H9 (cell line): ENCODE results near the gene PTPRJ. TPM values are rescaled to one million over a fixed set of nuclear protein-coding genes. Genes with fewer than 3 reads are reported as not detected.

ENCODE experiments used
- DNase-seq: peaks from one replicate; pipeline ENCODE4 v3.0.0-alpha.2; 2017
- H2AFZ ChIP-seq: one replicate; pipeline ENCODE4 v1.6.1; 2013; ENCODE audit warnings: mild to moderate bottlenecking, low read length, control low read depth, moderate library complexity
- H2AK5ac ChIP-seq: 2 replicates; pipeline ENCODE4 v1.6.1; 2013; ENCODE audit warnings: low read length, control low read depth, mixed read lengths; ENCODE audit not compliant: insufficient read length
- H2BK120ac ChIP-seq: one replicate; pipeline ENCODE4 v1.6.1; 2013; ENCODE audit warnings: low read depth, mild to moderate bottlenecking, low read length, control low read depth, inconsistent platforms; ENCODE audit not compliant: poor library complexity, severe bottlenecking
- H2BK12ac ChIP-seq: 2 replicates; pipeline ENCODE4 v1.6.1; 2013; ENCODE audit warnings: low read length, control low read depth, mixed read lengths, low read depth; ENCODE audit not compliant: insufficient read length
- H2BK15ac ChIP-seq: 2 replicates; pipeline ENCODE4 v1.6.1; 2013; ENCODE audit warnings: low read depth, low read length, control low read depth
- H2BK20ac ChIP-seq: one replicate; pipeline ENCODE4 v1.6.1; 2013; ENCODE audit warnings: low read depth, mild to moderate bottlenecking, low read length, control low read depth, inconsistent platforms; ENCODE audit not compliant: poor library complexity, severe bottlenecking
- H2BK5ac ChIP-seq: 2 replicates; pipeline ENCODE4 v1.6.1; 2013; ENCODE audit warnings: low read length, control low read depth, mixed read lengths; ENCODE audit not compliant: insufficient read length
- H3K14ac ChIP-seq: 2 replicates; pipeline ENCODE4 v1.6.1; 2013; ENCODE audit warnings: low read length, control low read depth; ENCODE audit not compliant: insufficient read depth
- H3K18ac ChIP-seq: 2 replicates; pipeline ENCODE4 v1.6.1; 2013; ENCODE audit warnings: low read depth, mild to moderate bottlenecking, mixed read lengths, low read length, control low read depth; ENCODE audit not compliant: insufficient read length
- H3K23ac ChIP-seq: 2 replicates; pipeline ENCODE4 v1.6.1; 2013; ENCODE audit warnings: low read length, control low read depth, mixed read lengths, low read depth; ENCODE audit not compliant: insufficient read length
- H3K23me2 ChIP-seq: 2 replicates; pipeline ENCODE4 v1.6.1; 2013; ENCODE audit warnings: low read depth, mild to moderate bottlenecking, mixed read lengths, low read length, control low read depth; ENCODE audit not compliant: insufficient read length, poor library complexity, severe bottlenecking
- H3K27ac ChIP-seq: 2 replicates; pipeline ENCODE4 v1.5.1; 2013; ENCODE audit warnings: low read length, control low read depth, mixed read lengths, low read depth; ENCODE audit not compliant: insufficient read length
- H3K27me3 ChIP-seq: 2 replicates; pipeline ENCODE4 v1.6.1; 2013; ENCODE audit warnings: low read length, control low read depth, inconsistent platforms; ENCODE audit not compliant: insufficient read depth
- H3K4ac ChIP-seq: 2 replicates; pipeline ENCODE4 v1.6.1; 2013; ENCODE audit warnings: low read depth, mild to moderate bottlenecking, control low read depth, inconsistent platforms, low read length, moderate library complexity
- H3K4me1 ChIP-seq: 2 replicates; pipeline ENCODE4 v1.6.1; 2013; ENCODE audit warnings: low read length, control low read depth, inconsistent platforms; ENCODE audit not compliant: insufficient read depth
- H3K4me2 ChIP-seq: 2 replicates; pipeline ENCODE4 v1.6.1; 2013; ENCODE audit warnings: low read length, control low read depth, mixed read lengths; ENCODE audit not compliant: insufficient read length, insufficient read depth
- H3K56ac ChIP-seq: 2 replicates; pipeline ENCODE4 v1.6.1; 2013; ENCODE audit warnings: low read depth, mild to moderate bottlenecking, mixed read lengths, low read length, control low read depth; ENCODE audit not compliant: insufficient read length
- H3K79me1 ChIP-seq: 2 replicates; pipeline ENCODE4 v1.6.1; 2013; ENCODE audit warnings: low read depth, mild to moderate bottlenecking, moderate library complexity, low read length, control low read depth, inconsistent platforms; ENCODE audit not compliant: insufficient read depth, poor library complexity, severe bottlenecking
- H3K79me2 ChIP-seq: 2 replicates; pipeline ENCODE4 v1.6.1; 2013; ENCODE audit warnings: low read length, control low read depth, inconsistent platforms; ENCODE audit not compliant: insufficient read depth
- H3K9ac ChIP-seq: 2 replicates; pipeline ENCODE4 v1.6.1; 2013; ENCODE audit warnings: low read length, control low read depth, mixed read lengths; ENCODE audit not compliant: insufficient read length; ENCODE audit errors: extremely low read depth
- H3K9me3 ChIP-seq: one replicate; pipeline ENCODE4 v1.6.1; 2013; ENCODE audit warnings: low read depth, low read length, inconsistent platforms; ENCODE audit not compliant: control insufficient read depth
- H3T11ph ChIP-seq: one replicate; pipeline ENCODE4 v1.6.1; 2013; ENCODE audit warnings: mild to moderate bottlenecking, low read length, control low read depth, inconsistent platforms
- H4K20me1 ChIP-seq: one replicate; pipeline ENCODE4 v1.6.1; 2013; ENCODE audit not compliant: control insufficient read depth, insufficient read length, insufficient read depth
- H4K5ac ChIP-seq: 2 replicates; pipeline ENCODE4 v1.6.1; 2013; ENCODE audit warnings: low read depth, mild to moderate bottlenecking, mixed read lengths, low read length, control low read depth; ENCODE audit not compliant: insufficient read length
- H4K8ac ChIP-seq: replicated peaks from 2 replicates; pipeline ENCODE4 v1.6.1; 2013; ENCODE audit warnings: low read length, control low read depth, mixed read lengths, low read depth; ENCODE audit not compliant: insufficient read length
- H4K91ac ChIP-seq: 2 replicates; pipeline ENCODE4 v1.6.1; 2013; ENCODE audit warnings: low read depth, mild to moderate bottlenecking, moderate library complexity, mixed read lengths, low read length, control low read depth; ENCODE audit not compliant: insufficient read length
- H3K27ac Mint-ChIP-seq, 3 experiments: 2 replicates in 2 of 3; 3 replicates in 1 of 3; pipeline ENCODE4 v1.8.0; 2020 to 2021; ENCODE audit warnings: mixed read lengths in 3 of 3, mild to moderate bottlenecking in 1 of 3, moderate library complexity in 1 of 3
- H3K27me3 Mint-ChIP-seq: 2 replicates; pipeline ENCODE4 v1.8.0; 2021; ENCODE audit warnings: low read depth, mild to moderate bottlenecking, moderate library complexity, mixed read lengths
- H3K36me3 Mint-ChIP-seq, 3 experiments: 2 replicates in 2 of 3; 3 replicates in 1 of 3; pipeline ENCODE4 v1.8.0; 2020 to 2021; ENCODE audit warnings: low read depth in 3 of 3, mixed read lengths in 3 of 3; ENCODE audit not compliant: insufficient read depth in 1 of 3
- H3K4me1 Mint-ChIP-seq, 2 experiments: 2 replicates each; pipeline ENCODE4 v1.8.0; 2020; ENCODE audit warnings: mixed read lengths in 2 of 2
- H3K4me3 Mint-ChIP-seq, 2 experiments: 2 replicates in 1 of 2; 3 replicates in 1 of 2; pipeline ENCODE4 v1.8.0; 2020 to 2021; ENCODE audit warnings: mild to moderate bottlenecking in 2 of 2, mixed read lengths in 2 of 2, moderate library complexity in 1 of 2
- H3K9me3 Mint-ChIP-seq, 2 experiments: 2 replicates in 1 of 2; 3 replicates in 1 of 2; pipeline ENCODE4 v1.8.0; 2020; ENCODE audit warnings: mild to moderate bottlenecking in 2 of 2, mixed read lengths in 2 of 2, moderate library complexity in 1 of 2
- CTCF ChIP-seq: fragments of 200-600 bp; sonication (generic); conservative IDR thresholded peaks from 3 replicates; pipeline ENCODE4 v1.8.0; 2021; ENCODE audit warnings: antibody characterized with exemption, mild to moderate bottlenecking
- WGBS: extraction: QIAGEN DNeasy Blood & Tissue Kit; methylation state at CpG from one replicate; pipeline ENCODE4 v1.1.7; 2013; ENCODE audit warnings: missing lambda C conversion rate, low lambda C conversion rate, mixed read lengths; ENCODE audit not compliant: insufficient read length; ENCODE audit errors: extremely low coverage; 5-methylcytosine and 5-hydroxymethylcytosine counted together
- total RNA-seq: library from RNA; stranded (reverse); gene quantifications from 2 replicates; pipeline ENCODE4 v1.2.1, GENCODE V29; 2021

The PTPRJ gene
- total RNA-seq, 1 experiment from 2014 or later: 10.6 TPM

- H2BK120ac ChIP-seq: no peak overlapping the region
- H4K20me1 ChIP-seq: no peaks in the 10 kb centered on the region
- H2BK20ac ChIP-seq: no peak overlapping the region
- no peaks in the 10 kb centered on the region for H3K27me3 Mint-ChIP-seq
- no peak for DNase-seq
- no peaks in the 10 kb centered on the region for H3K79me1 ChIP-seq
- no peaks in the 10 kb centered on the region for H3K9me3 Mint-ChIP-seq
- no peak overlapping the region for H4K5ac ChIP-seq
- TF ChIP-seq CTCF: no peak
- H3K4me3 Mint-ChIP-seq: no peak overlapping the region
- no peak overlapping the region for H2AK5ac ChIP-seq
- H3K27me3 ChIP-seq: no peaks in the 10 kb centered on the region
- no peak overlapping the region for H2AFZ ChIP-seq
- H4K91ac ChIP-seq: no peak overlapping the region
- no peak overlapping the region for H3K14ac ChIP-seq
- no peak overlapping the region for H3K4me2 ChIP-seq
- H2BK5ac ChIP-seq: no peak overlapping the region
- H2BK15ac ChIP-seq: no peak overlapping the region; the same call in 1 of the 2 replicates
- H3K4me1 Mint-ChIP-seq: peaks cover 34 to 41% of the 10 kb centered on the region in 2 experiments
- no peak overlapping the region for H3T11ph ChIP-seq
- H3K27ac Mint-ChIP-seq: peak overlapping the region in 1 of 3 experiments; percentile 62; a peak in 2 of 7 replicates
- no peak overlapping the region for H2BK12ac ChIP-seq
- no peaks in the 10 kb centered on the region for H3K79me2 ChIP-seq
- no peak overlapping the region for H3K23ac ChIP-seq
- no CpG with 5 or more reads among the region's 6 CpGs for WGBS
- no peaks in the 10 kb centered on the region for H3K36me3 Mint-ChIP-seq
- H3K4ac ChIP-seq: no peak overlapping the region
- H3K9ac ChIP-seq: no peak overlapping the region
- H4K8ac ChIP-seq: no peak overlapping the region
- no peak overlapping the region for H3K56ac ChIP-seq
- H3K23me2 ChIP-seq: no peaks in the 10 kb centered on the region
- H3K18ac ChIP-seq: no peak overlapping the region
- no peaks in the 10 kb centered on the region for H3K9me3 ChIP-seq
- no peak overlapping the region for H3K27ac ChIP-seq
- H3K4me1 ChIP-seq: peaks cover 9% of the 10 kb centered on the region
Observed at GRCh38 chr11:48049036-48049435, 68.7 kb downstream of the PTPRJ start.
